Smooth muscle cell (in vitro differentiated cells): Measurements from ENCODE around the gene FARS2. TPM values are rescaled to one million over a fixed set of nuclear protein-coding genes. Genes with fewer than 3 reads are reported as not detected.

ENCODE experiments used
- DNase-seq: peaks from one replicate; lab custom pipeline; 2025; ENCODE audit not compliant: unreplicated experiment; lab: John Stamatoyannopoulos, UW
- H2AFZ ChIP-seq: fragments of 200-600 bp; sonication (generic); 2 replicates; pipeline ENCODE4 v1.6.0; 2016; ENCODE audit warnings: antibody characterized with exemption, low read depth, mild to moderate bottlenecking
- H3F3A ChIP-seq: fragments of 200-600 bp; sonication (generic); 2 replicates; pipeline ENCODE4 v1.6.0; 2017; ENCODE audit warnings: antibody characterized with exemption, low read depth
- H3K27ac ChIP-seq: fragments of 200-600 bp; sonication (generic); 2 replicates; pipeline ENCODE4 v1.5.1; 2016; ENCODE audit warnings: low read depth, mild to moderate bottlenecking
- H3K27me3 ChIP-seq: fragments of 200-600 bp; sonication (generic); 2 replicates; pipeline ENCODE4 v1.6.1; 2016; ENCODE audit warnings: low read depth, mild to moderate bottlenecking
- H3K36me3 ChIP-seq: fragments of 200-600 bp; sonication (generic); 2 replicates; pipeline ENCODE4 v1.5.1; 2016; ENCODE audit warnings: low read depth
- H3K4me1 ChIP-seq: fragments of 200-600 bp; sonication (generic); 2 replicates; pipeline ENCODE4 v1.5.1; 2016; ENCODE audit warnings: low read depth
- H3K4me2 ChIP-seq: fragments of 200-600 bp; sonication (generic); 2 replicates; pipeline ENCODE4 v1.6.0; 2016; ENCODE audit warnings: mild to moderate bottlenecking
- H3K4me3 ChIP-seq: fragments of 200-600 bp; sonication (generic); 2 replicates; pipeline ENCODE4 v1.5.1; 2016; ENCODE audit warnings: mild to moderate bottlenecking
- H3K79me2 ChIP-seq: fragments of 200-600 bp; sonication (generic); 2 replicates; pipeline ENCODE4 v1.6.0; 2016; ENCODE audit warnings: low read depth, mild to moderate bottlenecking
- H3K9ac ChIP-seq: fragments of 200-600 bp; sonication (generic); 2 replicates; pipeline ENCODE4 v1.6.0; 2016; ENCODE audit warnings: low read depth
- H3K9me3 ChIP-seq: fragments of 200-600 bp; sonication (generic); replicated peaks from 2 replicates; pipeline ENCODE4 v1.5.1; 2016; ENCODE audit warnings: low read depth
- H4K20me1 ChIP-seq: fragments of 200-600 bp; sonication (generic); 2 replicates; pipeline ENCODE4 v1.6.0; 2016; ENCODE audit warnings: low read depth
- WGBS: methylation state at CpG from one replicate; pipeline ENCODE4 v1.1.7; 2016; ENCODE audit warnings: low lambda C conversion rate; 5-methylcytosine and 5-hydroxymethylcytosine counted together
- polyA plus RNA-seq: library from polyadenylated mRNA; unstranded; fragments of >200 nt; fragmentation: Nextera tagmentation; extraction: Ambion mirVana; gene quantifications from 2 replicates; pipeline ENCODE4 v1.2.1, GENCODE V29; 2016
- total RNA-seq: library from RNA; depleted of rRNA; stranded (reverse); fragments of >200 nt; gene quantifications from 2 replicates; pipeline ENCODE4 v1.2.3, GENCODE V29; 2014
- TF ChIP-seq, protein P1 (sequence below): fragments of 200-600 bp; sonication (generic); IDR thresholded peaks from 2 replicates; pipeline ENCODE4 v1.5.1; 2017; ENCODE audit warnings: borderline replicate concordance, mild to moderate bottlenecking, antibody characterized with exemption; ENCODE audit not compliant: insufficient read depth, poor library complexity, severe bottlenecking

The FARS2 gene
- total and polyA plus RNA-seq, 2 experiments from 2014 or later = 9.6 to 13.2 TPM

DNA sequence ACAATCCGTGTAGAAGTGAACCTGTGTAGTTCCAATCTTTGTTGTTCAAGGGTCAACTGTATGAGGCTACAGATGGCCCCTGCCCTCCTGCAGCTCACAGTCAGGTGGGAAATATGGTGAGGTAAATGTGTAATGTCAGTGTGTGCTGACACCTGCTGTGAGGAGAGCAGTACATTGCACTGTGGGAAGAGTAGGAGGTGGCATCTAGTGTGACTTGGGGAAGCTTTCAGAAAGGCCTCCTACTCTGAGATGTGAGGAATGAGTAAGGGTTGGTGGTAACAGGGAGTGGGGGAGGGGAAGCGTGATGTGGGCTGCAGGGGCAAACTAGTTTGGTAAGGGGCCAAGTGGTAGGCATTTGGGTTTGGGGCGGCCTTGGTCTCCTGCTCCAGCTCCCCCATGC lies 188.8 kb downstream of the FARS2 start:
- no peak overlapping the region for H2AFZ ChIP-seq
- WGBS = 94% methylated on average over 3 of the region's 3 CpGs

DNA sequence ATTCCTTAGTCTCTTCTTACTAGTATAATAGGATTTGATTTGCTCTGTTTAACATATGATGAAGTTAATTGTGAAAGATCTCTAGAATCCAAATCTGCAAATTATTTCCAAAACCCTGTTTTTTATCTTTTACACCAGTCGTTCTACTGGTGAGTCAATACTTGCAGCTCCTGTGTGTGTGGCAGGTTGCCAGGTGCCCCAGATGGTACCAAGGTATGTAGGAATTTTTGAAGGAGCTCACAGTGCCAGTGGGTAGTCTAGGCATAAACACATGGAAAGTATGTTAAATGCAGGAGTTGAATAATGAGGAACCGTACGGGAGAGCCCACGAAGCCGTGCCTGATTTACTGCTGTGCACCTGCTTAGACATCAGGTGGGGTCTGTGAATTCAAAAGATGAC lies 192.2 kb downstream of the FARS2 start:
- Histone ChIP-seq H3K27ac (no peak overlapping the region), H4K20me1 (peaks cover 3% of the 10 kb centered on the region), H3K27me3 (no peaks in the 10 kb centered on the region), H3K4me3 (no peak overlapping the region), H3K36me3 (no peaks in the 10 kb centered on the region), H3F3A (no peaks in the 10 kb centered on the region), H3K9me3 (no peaks in the 10 kb centered on the region), H3K9ac (no peak overlapping the region), H3K4me1 (no peaks in the 10 kb centered on the region), H3K4me2 (no peak overlapping the region), H3K79me2 (no peaks in the 10 kb centered on the region), H2AFZ (no peak overlapping the region)
- DNase-seq = no peak
- 94% methylated on average over 5 of the region's 5 CpGs for WGBS
- TF ChIP-seq, protein P1, sequence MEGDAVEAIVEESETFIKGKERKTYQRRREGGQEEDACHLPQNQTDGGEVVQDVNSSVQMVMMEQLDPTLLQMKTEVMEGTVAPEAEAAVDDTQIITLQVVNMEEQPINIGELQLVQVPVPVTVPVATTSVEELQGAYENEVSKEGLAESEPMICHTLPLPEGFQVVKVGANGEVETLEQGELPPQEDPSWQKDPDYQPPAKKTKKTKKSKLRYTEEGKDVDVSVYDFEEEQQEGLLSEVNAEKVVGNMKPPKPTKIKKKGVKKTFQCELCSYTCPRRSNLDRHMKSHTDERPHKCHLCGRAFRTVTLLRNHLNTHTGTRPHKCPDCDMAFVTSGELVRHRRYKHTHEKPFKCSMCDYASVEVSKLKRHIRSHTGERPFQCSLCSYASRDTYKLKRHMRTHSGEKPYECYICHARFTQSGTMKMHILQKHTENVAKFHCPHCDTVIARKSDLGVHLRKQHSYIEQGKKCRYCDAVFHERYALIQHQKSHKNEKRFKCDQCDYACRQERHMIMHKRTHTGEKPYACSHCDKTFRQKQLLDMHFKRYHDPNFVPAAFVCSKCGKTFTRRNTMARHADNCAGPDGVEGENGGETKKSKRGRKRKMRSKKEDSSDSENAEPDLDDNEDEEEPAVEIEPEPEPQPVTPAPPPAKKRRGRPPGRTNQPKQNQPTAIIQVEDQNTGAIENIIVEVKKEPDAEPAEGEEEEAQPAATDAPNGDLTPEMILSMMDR = no peak

More for the DNA sequence above, 188.8 kb downstream of the FARS2 start:
- no peaks in the 10 kb centered on the region for H3K36me3 ChIP-seq
- no peaks in the 10 kb centered on the region for H3K27me3 ChIP-seq
- no peaks in the 10 kb centered on the region for H3K9me3 ChIP-seq
- H3K9ac ChIP-seq = no peak overlapping the region
- DNase-seq = no peak
- no peaks in the 10 kb centered on the region for H3F3A ChIP-seq
- H3K4me1 ChIP-seq = no peaks in the 10 kb centered on the region
- no peak overlapping the region for H3K27ac ChIP-seq
- H4K20me1 ChIP-seq = peaks cover 9% of the 10 kb centered on the region
- no peak overlapping the region for H3K4me3 ChIP-seq
- H3K79me2 ChIP-seq = no peaks in the 10 kb centered on the region
- TF ChIP-seq, protein P1 = no peak
- H3K4me2 ChIP-seq = no peak overlapping the region

DNA sequence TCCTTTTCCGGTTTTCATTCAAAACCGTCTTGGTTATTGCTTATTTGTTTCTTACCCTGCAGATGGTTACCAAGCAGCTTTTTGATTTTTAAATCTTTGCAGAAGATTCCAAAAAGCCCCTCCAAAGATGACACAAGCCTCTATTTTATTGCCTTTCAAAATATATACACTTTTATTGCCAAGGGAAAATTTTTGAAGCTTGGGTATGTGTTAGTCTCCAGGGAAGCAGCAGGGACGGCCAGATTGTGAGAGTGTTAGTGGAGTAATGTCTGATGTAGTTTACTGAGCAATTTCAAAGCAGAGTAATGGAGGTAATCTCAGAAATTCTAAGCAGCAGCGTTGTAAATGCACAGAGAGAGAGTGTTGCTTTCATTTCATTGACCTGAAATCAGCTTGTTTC lies 193.8 kb downstream of the FARS2 start:
- TF ChIP-seq, protein P1 = no peak
- H2AFZ ChIP-seq = no peak overlapping the region
- H3F3A ChIP-seq = no peaks in the 10 kb centered on the region
- H4K20me1 ChIP-seq = peaks cover 10% of the 10 kb centered on the region
- 78% methylated on average over 4 of the region's 4 CpGs for WGBS
- H3K36me3 ChIP-seq = no peaks in the 10 kb centered on the region
- no peak overlapping the region for H3K4me3 ChIP-seq
- no peaks in the 10 kb centered on the region for H3K4me1 ChIP-seq
- H3K27me3 ChIP-seq = no peaks in the 10 kb centered on the region
- H3K27ac ChIP-seq = no peak overlapping the region
- no peaks in the 10 kb centered on the region for H3K9me3 ChIP-seq
- no peak overlapping the region for H3K9ac ChIP-seq
- no peak for DNase-seq
- no peaks in the 10 kb centered on the region for H3K79me2 ChIP-seq
- no peak overlapping the region for H3K4me2 ChIP-seq

DNA sequence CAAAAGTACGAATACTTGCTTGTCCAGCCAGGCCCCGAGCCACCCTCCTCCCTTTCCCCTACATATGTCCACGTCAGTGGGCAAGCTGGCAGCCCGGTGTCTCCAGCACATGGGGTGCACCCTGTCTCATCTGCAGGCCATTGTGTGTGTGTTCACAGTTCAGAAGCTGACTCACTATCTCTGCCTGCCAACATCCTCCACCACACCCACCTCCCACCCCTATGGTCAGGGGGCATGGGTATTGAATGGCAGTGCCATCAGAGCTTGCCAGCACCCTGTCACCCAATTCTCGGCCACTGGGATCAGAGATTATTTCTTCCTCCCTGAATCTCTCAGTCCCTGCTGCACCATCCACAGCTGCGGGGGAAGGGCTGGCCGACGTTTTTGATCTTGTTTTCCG lies 195.7 kb downstream of the FARS2 start:
- H3K4me1 ChIP-seq = no peaks in the 10 kb centered on the region
- no peak overlapping the region for H3K4me2 ChIP-seq
- no peak for DNase-seq
- 90% methylated on average over 9 of the region's 9 CpGs for WGBS
- H3K4me3 ChIP-seq = no peak overlapping the region
- TF ChIP-seq, protein P1 = no peak
- H4K20me1 ChIP-seq = peaks cover 9% of the 10 kb centered on the region
- H3F3A ChIP-seq = no peaks in the 10 kb centered on the region
- H3K79me2 ChIP-seq = no peaks in the 10 kb centered on the region
- H3K36me3 ChIP-seq = no peaks in the 10 kb centered on the region
- no peak overlapping the region for H2AFZ ChIP-seq
- no peak overlapping the region for H3K27ac ChIP-seq
- no peak overlapping the region for H3K9ac ChIP-seq
- H3K9me3 ChIP-seq = no peaks in the 10 kb centered on the region
- no peaks in the 10 kb centered on the region for H3K27me3 ChIP-seq
